ENCODE measurements around the gene OR8G5. TPM values are rescaled to one million over a fixed set of nuclear protein-coding genes. Genes with fewer than 3 reads are reported as not detected.

OR8G5 gene
- total and polyA plus RNA-seq, 7 donors = not detected

- H3K4me1 ChIP-seq = no peaks in the 10 kb centered on the region
- H3K4me3 ChIP-seq = no peak overlapping the region
- 71 to 89% (median 87%) methylated on average over 4 of the region's 4 CpGs for WGBS, 3 donors
- no peak for TF ChIP-seq CTCF (IDR thresholded peaks at IDR 0.05)
- no peaks in the 10 kb centered on the region for H3K27me3 ChIP-seq (ENCODE audit: insufficient read depth in 3 of 3, low read length in 2 of 3)
- no peak for DNase-seq
- no peaks in the 10 kb centered on the region for H3K36me3 ChIP-seq (ENCODE audit: insufficient read depth in 1 of 2, low read depth in 1 of 2)
- H3K27ac ChIP-seq = no peak overlapping the region
- no peaks in the 10 kb centered on the region for H3K9me3 ChIP-seq
- intact Hi-C loops (cut with DNase I) = no loop called here
- ATAC-seq = no peak
These were observed 57.0 kb downstream of the OR8G5 start for GRCh38 chr11:124313131-124313530.

- no peak for DNase-seq
- WGBS, 3 donors = 74 to 79% (median 76%) methylated on average over 2 of the region's 2 CpGs
These were observed 57.7 kb downstream of the OR8G5 start, which contains the start of gene OR8D1 for GRCh38 chr11:124313849-124314248. OR8D1 (minus strand) TSS chr11:124313949; CDS start chr11:124310766, 3,183 bp downstream.

GRCh38 chr11:124315052-124315451, 58.9 kb downstream of the OR8G5 start:
- no peaks in the 10 kb centered on the region for H3K36me3 ChIP-seq (ENCODE audit: insufficient read depth in 1 of 2, low read depth in 1 of 2)
- ATAC-seq (no peak), DNase-seq (no peak)
- intact Hi-C loops (cut with DNase I) = no loop called here
- H3K9me3 ChIP-seq = no peaks in the 10 kb centered on the region
- no peaks in the 10 kb centered on the region for H3K27me3 ChIP-seq (ENCODE audit: insufficient read depth in 3 of 3, low read length in 2 of 3)
- H3K27ac ChIP-seq = no peak overlapping the region
- no peak for TF ChIP-seq CTCF (IDR thresholded peaks at IDR 0.05)
- no peak overlapping the region for H3K4me3 ChIP-seq
- no peaks in the 10 kb centered on the region for H3K4me1 ChIP-seq
- 61 to 65% (median 61%) methylated on average over 3 of the region's 3 CpGs for WGBS, 3 donors

More at GRCh38 chr11:124313849-124314248, 57.7 kb downstream of the OR8G5 start, which contains the start of gene OR8D1:
- Histone ChIP-seq H3K4me1 (no peaks in the 10 kb centered on the region), H3K27me3 (ENCODE audit: insufficient read depth in 3 of 3, low read length in 2 of 3) (no peaks in the 10 kb centered on the region), H3K9me3 (no peaks in the 10 kb centered on the region), H3K36me3 (ENCODE audit: insufficient read depth in 1 of 2, low read depth in 1 of 2) (no peaks in the 10 kb centered on the region), H3K4me3 (no peak within 1 kb of the TSS), H3K27ac (no peak within 1 kb of the TSS)
- ATAC-seq = no peak
- TF ChIP-seq CTCF (IDR thresholded peaks at IDR 0.05) = no peak
- intact Hi-C loops (cut with DNase I) = no loop called here

Other genes starting within 250 kb of the OR8G5 start
- not detected for gene OR10G4, start 243.4 kb upstream of the OR8G5 start, total RNA-seq
- gene OR10G4, start 243.4 kb upstream of the OR8G5 start, polyA plus RNA-seq = not detected
- not detected for gene OR10G9, start 233.4 kb upstream of the OR8G5 start, total RNA-seq
- not detected for gene OR10G9, start 233.4 kb upstream of the OR8G5 start, polyA plus RNA-seq
- gene OR10G8, start 229.6 kb upstream of the OR8G5 start, total RNA-seq = not detected
- not detected for gene OR10G8, start 229.6 kb upstream of the OR8G5 start, polyA plus RNA-seq
- not detected for gene OR10G7, start 215.1 kb upstream of the OR8G5 start, total RNA-seq
- not detected for gene OR10G7, start 215.1 kb upstream of the OR8G5 start, polyA plus RNA-seq
- gene VWA5A, start 140.9 kb upstream of the OR8G5 start, total RNA-seq = 1 to 10 TPM; 3.4 to 6.7 (median 4.8) TPM
- 1 to 10 TPM; 1.2 to 2.0 (median 1.3) TPM for gene VWA5A, start 140.9 kb upstream of the OR8G5 start, polyA plus RNA-seq
- not detected for gene OR10D3, start 73.0 kb upstream of the OR8G5 start, total RNA-seq
- not detected for gene OR10D3, start 73.0 kb upstream of the OR8G5 start, polyA plus RNA-seq
- gene OR8G1, start 15.3 kb upstream of the OR8G5 start, total RNA-seq = not detected
- not detected for gene OR8G1, start 15.3 kb upstream of the OR8G5 start, polyA plus RNA-seq
- gene OR8D1, start 57.6 kb downstream of the OR8G5 start, total RNA-seq = not detected
- gene OR8D1, start 57.6 kb downstream of the OR8G5 start, polyA plus RNA-seq = not detected
- not detected for gene OR8D2, start 63.8 kb downstream of the OR8G5 start, total RNA-seq
- not detected for gene OR8D2, start 63.8 kb downstream of the OR8G5 start, polyA plus RNA-seq
- gene OR8B2, start 128.1 kb downstream of the OR8G5 start, total RNA-seq = not detected
- gene OR8B2, start 128.1 kb downstream of the OR8G5 start, polyA plus RNA-seq = not detected
- gene OR8B3, start 142.6 kb downstream of the OR8G5 start, total RNA-seq = not detected
- not detected for gene OR8B3, start 142.6 kb downstream of the OR8G5 start, polyA plus RNA-seq
- not detected for gene OR8B4, start 168.5 kb downstream of the OR8G5 start, total RNA-seq
- not detected for gene OR8B4, start 168.5 kb downstream of the OR8G5 start, polyA plus RNA-seq
- gene OR8B8, start 189.3 kb downstream of the OR8G5 start, total RNA-seq = not detected
- gene OR8B8, start 189.3 kb downstream of the OR8G5 start, polyA plus RNA-seq = not detected

Measured in psoas muscle (tissue), 8 donors.